GM18511 (cell line): ENCODE data around the gene HLF.

ENCODE experiments used
- ATAC-seq: cut with Tn5 transposase; IDR thresholded peaks from one replicate; pipeline ENCODE4 v1.9.1; 2021; ENCODE audit warnings: mild to moderate bottlenecking, moderate library complexity; ENCODE audit not compliant: unreplicated experiment

Gene HLF

GRCh38 chr17:55274355-55275255 is 9.8 kb downstream of the HLF start:
- no peak for ATAC-seq

GRCh38 chr17:55275894-55276804 is 11.4 kb downstream of the HLF start:
- no peak for ATAC-seq

GRCh38 chr17:55278173-55278961 is 13.6 kb downstream of the HLF start:
- ATAC-seq, result no peak

GRCh38 chr17:55279203-55279602 is 14.4 kb downstream of the HLF start:
- ATAC-seq, result no peak

GRCh38 chr17:55279788-55280187 is 15.0 kb downstream of the HLF start:
- ATAC-seq, result no peak

GRCh38 chr17:55280212-55280611 is 15.5 kb downstream of the HLF start:
- no peak for ATAC-seq

GRCh38 chr17:55281649-55282378 is 17.1 kb downstream of the HLF start:
- ATAC-seq, result no peak

- no peak for ATAC-seq
These were observed 17.6 kb downstream of the HLF start for GRCh38 chr17:55282379-55282702.

GRCh38 chr17:55282741-55283140 is 18.0 kb downstream of the HLF start:
- no peak for ATAC-seq

GRCh38 chr17:55283256-55283965 is 18.7 kb downstream of the HLF start:
- no peak for ATAC-seq

GRCh38 chr17:55284001-55284884 is 19.5 kb downstream of the HLF start:
- no peak for ATAC-seq

GRCh38 chr17:55284944-55285339 is 20.2 kb downstream of the HLF start:
- ATAC-seq, result no peak

- ATAC-seq, result no peak
These were observed 20.9 kb downstream of the HLF start for GRCh38 chr17:55285340-55286301.

- ATAC-seq, result no peak
These were observed 22.2 kb downstream of the HLF start for GRCh38 chr17:55286681-55287589.

GRCh38 chr17:55288356-55289105 is 23.8 kb downstream of the HLF start:
- no peak for ATAC-seq

GRCh38 chr17:55289106-55289446 is 24.3 kb downstream of the HLF start:
- ATAC-seq, result no peak
